A549 (cell line): ENCODE data around the gene TRIM39.

Experiments
- CEBPB ChIP-seq, 2 experiments: fragments of >200 bp in 1 of 2; sonication (Bioruptor Twin) in 1 of 2; formaldehyde crosslinking in 1 of 2; IDR thresholded peaks; 2 replicates each; pipeline ENCODE4 v1.6.1; 2012 to 2016
- CTCF ChIP-seq: fragments of >200 bp; sonication (Bioruptor Twin); formaldehyde crosslinking; IDR thresholded peaks from 3 replicates; pipeline ENCODE4 v1.5.1; 2016
- EP300 ChIP-seq, 2 experiments: fragments of >200 bp; sonication (Bioruptor Twin); formaldehyde crosslinking; IDR thresholded peaks; 2 replicates in 1 of 2; 3 replicates in 1 of 2; pipeline ENCODE4 v1.6.1; 2016 to 2017
- HMGXB4 ChIP-seq: fragments of 250-450 bp; sonication (Bioruptor Pico); IDR thresholded peaks from 2 replicates; pipeline ENCODE4 v1.5.0; 2021; ENCODE audit warnings: mild to moderate bottlenecking, moderate library complexity, borderline replicate concordance
- KDM5A ChIP-seq: fragments of 200-600 bp; sonication (generic); IDR thresholded peaks from 2 replicates; pipeline ENCODE4 v1.6.1; 2016; ENCODE audit warnings: antibody characterized with exemption, mild to moderate bottlenecking
- MAFK ChIP-seq: fragments of 450-650 bp; IDR thresholded peaks from 2 replicates; pipeline ENCODE4 v1.6.1; 2014; ENCODE audit not compliant: partially characterized antibody
- NFE2L2 ChIP-seq: fragments of 150-350 bp; conservative IDR thresholded peaks from 2 replicates; pipeline ENCODE4 v1.6.1; 2014; ENCODE audit warnings: low read length
- PHF8 ChIP-seq: fragments of 200-600 bp; sonication (generic); IDR thresholded peaks from 2 replicates; pipeline ENCODE4 v1.6.1; 2016; ENCODE audit warnings: low read depth, mild to moderate bottlenecking, antibody characterized with exemption, moderate library complexity, borderline replicate concordance
- POLR2A ChIP-seq: IDR thresholded peaks from 2 replicates; pipeline ENCODE4 v1.6.1; 2012; ENCODE audit warnings: mild to moderate bottlenecking, low read length
- RFX5 ChIP-seq: fragments of 450-650 bp; IDR thresholded peaks from 2 replicates; pipeline ENCODE4 v1.7.1; 2014; ENCODE audit warnings: antibody characterized with exemption, mild to moderate bottlenecking, moderate library complexity

DNA sequence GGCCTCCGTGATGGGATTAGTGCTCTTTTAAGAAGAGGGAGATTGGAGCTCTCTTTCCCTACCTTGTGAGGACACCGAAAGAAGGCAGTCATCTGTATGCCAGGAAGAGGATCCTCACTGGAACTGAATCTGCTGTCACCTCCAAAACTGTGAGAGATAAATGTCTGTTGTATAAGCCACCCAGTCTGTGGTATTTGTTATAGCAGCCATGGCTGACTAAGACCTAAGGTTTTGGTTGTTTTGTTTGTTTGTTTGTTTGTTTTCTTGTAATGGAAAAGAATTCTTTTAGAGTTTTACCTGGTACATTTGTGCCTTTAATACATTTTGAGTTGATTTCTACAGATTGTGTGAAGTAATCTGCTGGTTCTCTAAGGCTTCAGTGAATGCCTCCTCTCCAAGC is 25.8 kb downstream of the TRIM39 start:
- TF ChIP-seq POLR2A (no peak), EP300 (IDR thresholded peaks at IDR 0.05) (no peak), NFE2L2 (no peak), MAFK (no peak), CEBPB (IDR thresholded peaks at IDR 0.05) (no peak), KDM5A (no peak), HMGXB4 (no peak), RFX5 (no peak), PHF8 (no peak), CTCF (no peak)
